GM19351 (cell line): ENCODE measurements around the gene PITPNC1.
"Not testable (repeated sequence)": the region's sequence is repeated elsewhere in the genome, so short reads cannot be mapped to it uniquely, and the experiment has no call there.

Experiments used
- ATAC-seq: cut with Tn5 transposase; IDR thresholded peaks from one replicate; pipeline ENCODE4 v1.9.1; 2021; ENCODE audit warnings: mild to moderate bottlenecking, moderate library complexity; ENCODE audit not compliant: unreplicated experiment

Gene PITPNC1

GRCh38 chr17:67366193-67367157 is 10.6 kb upstream of the PITPNC1 start, which contains the start of gene PSMD12:
PSMD12 (minus strand) TSS chr17:67366577; CDS start chr17:67366519, 58 bp downstream.
- peak; percentile 86 for ATAC-seq

GRCh38 chr17:67369676-67370075 is 7.4 kb upstream of the PITPNC1 start:
- no peak for ATAC-seq

GRCh38 chr17:67372751-67373150 is 4.3 kb upstream of the PITPNC1 start:
- no peak for ATAC-seq

DNA sequence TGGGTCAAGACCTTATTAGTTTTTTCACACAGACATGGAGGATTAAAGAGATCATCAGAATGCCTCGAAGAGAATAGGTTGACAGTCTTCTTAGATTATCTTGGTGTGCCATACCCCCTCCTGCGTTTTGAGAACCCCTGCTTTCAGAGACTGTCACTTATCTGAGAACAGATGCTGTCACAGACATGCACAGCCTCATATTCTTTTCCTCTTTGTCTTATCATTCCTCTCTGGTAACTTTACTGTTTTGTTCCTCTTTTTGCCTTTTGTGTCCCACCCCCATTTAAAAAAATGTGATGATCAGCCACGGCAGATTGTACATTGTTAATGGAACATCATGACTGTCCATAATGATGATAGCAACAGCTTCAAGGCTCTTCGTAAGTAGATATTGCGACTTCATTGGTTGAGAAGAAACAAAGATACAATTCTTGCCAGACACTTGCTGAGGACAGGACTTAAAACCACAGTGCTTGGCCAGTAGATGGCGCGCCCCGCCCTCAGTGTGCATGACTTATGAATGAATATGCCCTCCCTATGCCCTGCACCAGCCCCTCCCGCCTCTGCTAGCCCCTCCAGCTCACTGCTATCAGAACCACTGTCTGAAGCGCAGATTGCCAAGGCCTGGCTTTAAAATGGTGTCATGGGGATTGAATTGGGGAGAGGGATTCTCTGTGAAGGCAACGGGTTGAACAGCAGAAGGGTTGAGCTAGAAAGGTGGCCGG is 2.6 kb upstream of the PITPNC1 start:
- ATAC-seq = peak; percentile 38

DNA sequence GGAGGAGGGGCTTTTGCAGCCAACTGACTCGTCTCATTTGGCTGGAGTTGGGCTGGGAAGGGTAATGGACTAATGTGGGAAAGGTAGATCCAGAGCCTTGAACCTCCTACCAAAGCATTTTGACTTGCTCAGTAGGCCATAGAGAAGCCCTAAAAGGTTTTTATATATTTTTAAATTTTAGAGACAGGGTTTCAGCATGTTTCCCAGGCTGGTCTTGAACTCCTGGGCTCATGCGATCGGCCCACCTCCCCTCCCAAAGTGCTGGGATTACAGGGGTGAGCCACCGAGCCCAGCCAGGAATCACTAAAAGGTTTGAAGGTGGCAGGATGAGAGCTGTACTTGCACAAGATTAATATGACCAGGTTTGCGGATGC is 2.0 kb upstream of the PITPNC1 start:
- ATAC-seq = no peak

GRCh38 chr17:67375716-67376115 is 1.4 kb upstream of the PITPNC1 start:
- ATAC-seq = no peak

DNA sequence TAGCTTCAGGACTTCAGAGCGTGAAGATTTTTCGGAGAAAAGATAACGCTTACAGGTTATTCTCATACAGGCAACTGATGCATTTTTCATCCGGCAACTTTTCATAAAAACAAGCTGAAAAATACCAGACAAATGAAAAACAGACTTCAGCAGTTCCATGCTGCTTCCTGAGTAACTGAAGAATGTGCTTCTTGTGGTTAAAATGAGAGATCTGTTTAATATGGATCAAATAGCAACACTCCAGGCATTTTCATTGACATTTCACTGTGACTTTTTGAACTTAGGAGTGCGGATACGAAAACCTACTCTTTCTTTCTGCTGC is 705 bp upstream of the PITPNC1 start:
- no peak for ATAC-seq

DNA sequence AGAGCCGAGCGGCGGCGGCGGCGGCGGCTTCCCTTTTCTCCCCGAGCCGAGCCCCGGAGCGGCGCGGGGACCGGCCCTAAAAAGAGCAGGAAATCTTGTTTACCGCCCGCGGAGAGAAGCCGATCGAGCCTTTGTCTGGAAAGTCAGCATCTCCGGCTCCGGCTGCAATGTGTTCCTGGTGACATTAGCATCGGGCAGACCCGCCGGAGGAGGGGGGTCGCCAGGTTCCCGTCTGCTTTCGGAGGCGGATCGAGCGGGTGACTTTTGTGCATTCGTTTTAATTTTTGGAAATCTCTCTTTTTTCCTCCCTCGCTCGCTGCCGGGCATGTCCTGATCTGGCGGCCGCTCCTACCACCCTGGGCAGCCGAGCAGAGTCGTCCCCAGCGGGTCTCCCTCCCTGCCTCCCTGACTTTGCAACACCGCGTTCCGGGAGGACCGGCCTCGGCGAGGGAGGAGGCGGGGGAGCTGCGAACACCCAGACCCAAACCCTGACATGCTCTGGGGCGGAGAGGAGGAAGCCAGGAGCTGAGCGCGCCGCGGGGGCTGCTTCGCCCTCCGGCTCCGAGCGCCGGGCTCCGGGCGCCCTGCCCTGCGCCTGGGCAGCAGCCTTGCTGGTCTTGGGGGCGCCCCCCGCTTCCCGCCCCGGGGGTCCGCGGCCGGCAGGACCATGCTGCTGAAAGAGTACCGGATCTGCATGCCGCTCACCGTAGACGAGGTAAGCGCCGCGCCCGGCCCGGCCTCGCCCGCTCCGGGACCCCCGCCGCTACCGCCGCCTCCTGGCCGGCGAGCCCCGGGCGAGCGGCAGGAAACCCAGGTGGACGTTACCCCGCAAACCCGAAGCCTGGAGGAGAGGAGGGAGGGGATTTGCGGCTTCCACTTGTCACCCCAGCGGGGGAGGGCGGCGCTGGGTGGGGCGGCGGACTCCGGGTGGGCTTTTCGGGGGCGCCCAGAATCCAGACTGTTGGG is 690 bp downstream of the PITPNC1 start:
- peak; percentile 1 for ATAC-seq

GRCh38 chr17:67378454-67379250 is 1.6 kb downstream of the PITPNC1 start:
- ATAC-seq = peak; percentile 28

DNA sequence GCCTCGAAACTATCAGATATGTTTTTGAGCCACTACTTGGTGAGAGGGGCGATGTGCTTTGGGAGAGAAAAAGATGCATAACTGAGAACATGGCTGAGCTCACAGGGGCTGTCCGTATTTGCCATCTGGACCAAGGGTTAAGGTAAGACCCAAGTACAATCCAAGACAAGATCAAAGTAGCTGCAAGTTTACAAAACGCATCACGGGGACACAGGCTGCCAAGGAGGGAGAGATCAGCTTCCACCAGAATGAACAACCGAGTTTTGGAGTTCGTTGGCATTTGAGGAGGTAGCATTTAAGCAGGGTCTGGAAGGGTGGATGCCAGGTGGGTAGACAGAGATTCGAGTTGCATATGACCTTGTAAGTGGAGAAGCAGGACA is 2.2 kb downstream of the PITPNC1 start:
- ATAC-seq = no peak

- no peak for ATAC-seq
Observed at GRCh38 chr17:67381929-67382257, 4.8 kb downstream of the PITPNC1 start.

- ATAC-seq = no peak
Observed at GRCh38 chr17:67385122-67385988, 8.3 kb downstream of the PITPNC1 start.

DNA sequence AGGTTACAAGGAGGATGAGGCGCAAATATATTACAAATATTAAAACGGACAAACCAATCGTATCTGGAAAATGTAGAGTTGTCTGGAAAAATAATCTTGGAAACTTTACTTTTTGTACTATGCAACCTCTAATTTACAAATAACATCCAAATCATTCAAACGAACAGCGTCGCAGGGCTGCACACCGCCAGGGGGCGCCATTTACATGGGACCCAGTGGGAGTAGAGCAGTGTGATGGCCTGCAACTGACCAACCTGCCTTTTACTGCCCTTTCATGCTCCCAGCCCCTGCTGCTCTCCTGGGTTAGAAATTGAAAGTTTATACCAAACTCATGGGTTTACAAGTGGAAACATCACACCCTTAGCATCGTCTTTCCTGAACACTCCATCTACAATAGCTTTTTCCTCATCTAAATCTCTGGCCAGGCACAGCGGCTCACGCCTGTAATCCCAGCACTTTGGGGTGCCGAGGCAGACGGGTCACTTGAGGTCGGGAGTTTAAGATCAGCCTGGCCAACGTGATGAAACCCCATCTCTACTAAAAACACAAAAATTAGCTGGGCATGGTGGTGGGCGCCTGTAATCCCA is 10.0 kb downstream of the PITPNC1 start:
- no peak for ATAC-seq

DNA sequence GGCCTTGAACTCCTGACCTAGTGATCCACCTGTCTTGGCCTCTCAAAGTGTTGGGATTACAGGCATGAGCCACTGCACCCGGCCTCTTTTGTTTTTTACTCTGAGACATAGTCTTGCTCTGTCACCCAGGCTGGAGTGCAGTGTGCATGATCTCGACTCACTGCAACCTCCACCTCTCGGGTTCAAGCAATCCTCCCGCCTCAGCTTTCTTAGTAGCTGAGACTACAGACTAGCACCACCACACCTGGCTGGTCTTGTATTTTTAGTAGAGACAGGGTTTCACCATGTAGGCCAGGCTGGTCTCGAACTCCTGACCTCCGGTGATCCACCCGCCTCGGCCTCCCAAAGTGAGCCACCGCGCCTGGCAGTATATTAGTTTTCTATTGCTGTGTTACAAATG is 11.5 kb downstream of the PITPNC1 start:
- not testable (repeated sequence) for ATAC-seq

DNA sequence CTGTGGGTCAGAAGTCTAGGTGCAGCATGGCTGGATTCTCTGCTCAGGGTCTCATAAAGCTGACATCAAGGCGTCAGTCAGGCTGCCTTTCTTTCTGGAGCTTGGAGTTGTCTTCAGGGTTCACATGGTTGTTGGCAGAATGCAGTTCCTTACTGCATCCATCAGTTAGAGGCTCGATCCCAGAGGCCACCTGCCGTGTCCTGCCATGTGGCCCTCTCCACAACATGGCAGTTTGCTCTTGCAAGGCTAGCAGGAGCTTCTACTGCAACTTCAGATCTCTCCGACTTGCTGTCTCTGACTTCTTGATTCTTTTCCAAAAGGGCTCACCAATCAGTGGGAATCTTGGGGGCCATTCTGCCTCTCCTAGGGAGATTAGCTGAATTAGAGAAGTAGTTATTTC is 11.9 kb downstream of the PITPNC1 start:
- no peak for ATAC-seq

- no peak for ATAC-seq
Observed at GRCh38 chr17:67390006-67390645, 13.0 kb downstream of the PITPNC1 start.

DNA sequence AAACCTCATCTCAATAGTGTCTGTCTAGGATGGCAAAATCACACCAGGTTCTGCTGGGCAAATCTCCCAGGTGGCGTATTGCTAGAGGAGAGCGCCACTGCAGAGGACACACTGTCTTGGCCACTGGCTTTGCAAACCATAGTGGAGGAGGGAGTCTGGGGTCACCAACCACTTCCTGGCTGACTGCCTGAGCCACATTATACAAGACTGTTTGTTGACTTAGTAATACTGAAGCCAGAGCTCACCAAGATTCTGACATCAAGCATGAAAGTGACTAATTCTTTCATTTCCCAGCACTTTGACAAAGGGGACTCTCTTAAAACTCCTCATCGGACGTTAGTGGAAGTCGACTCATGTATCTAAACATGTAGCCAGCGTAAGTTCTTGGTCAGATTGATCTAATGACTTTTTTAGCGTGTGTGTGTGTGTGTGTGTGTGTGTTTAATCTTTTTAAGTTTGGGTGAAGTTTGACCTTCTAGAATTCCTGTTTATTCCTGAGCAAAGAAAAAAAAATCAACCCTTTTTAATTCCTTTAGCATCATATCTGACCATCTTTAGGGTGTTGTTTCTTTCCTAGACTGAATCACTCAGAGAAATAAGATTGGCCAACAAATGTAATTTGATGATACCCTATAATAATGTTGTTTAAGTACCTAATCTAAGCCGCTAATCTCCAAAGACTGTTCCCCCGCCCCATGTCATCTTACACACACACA is 13.7 kb downstream of the PITPNC1 start:
- ATAC-seq = peak; percentile 92

DNA sequence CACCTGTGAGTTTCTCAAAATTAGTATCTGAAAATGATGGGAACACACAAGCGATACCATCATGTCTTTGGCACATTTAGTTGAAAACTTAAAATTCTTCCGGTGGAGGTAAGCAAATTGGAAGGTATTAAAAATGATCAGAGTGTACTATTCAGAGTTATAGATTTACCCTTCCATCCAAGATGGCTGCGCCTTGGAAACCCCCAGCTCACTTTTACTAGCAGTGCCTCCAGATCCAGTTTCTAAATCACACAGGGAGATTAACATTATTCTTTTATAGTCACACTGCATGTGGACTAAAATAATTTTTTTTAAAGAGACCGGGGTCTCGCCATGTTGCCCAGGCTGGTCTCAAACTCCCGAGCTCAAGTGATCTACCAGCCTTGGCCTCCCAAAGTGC is 15.0 kb downstream of the PITPNC1 start:
- ATAC-seq = no peak
